Fibroblast of villous mesenchyme (primary cell): Measurements from ENCODE around the gene PTPRU. TPM values are rescaled to one million over a fixed set of nuclear protein-coding genes. Genes with fewer than 3 reads are reported as not detected.
A peak's percentile ranks its signal among the peaks of the same experiment; 100 is the strongest.

Source experiments
- DNase-seq: peaks from one replicate; pipeline ENCODE4 v3.0.0-alpha.2; 2010; ENCODE audit warnings: low read depth
- H3K4me3 ChIP-seq: 2 replicates; pipeline ENCODE4 v1.5.1; 2011; ENCODE audit warnings: low read depth, mild to moderate bottlenecking, low read length
- total RNA-seq: library from RNA; depleted of rRNA; stranded (reverse); fragments of >200 nt; gene quantifications from 2 replicates; pipeline ENCODE4 v1.2.3, GENCODE V29; 2012
- TF ChIP-seq, protein P1 (sequence below): IDR thresholded peaks from 2 replicates; pipeline ENCODE4 v1.5.1; 2012; ENCODE audit warnings: low read depth, mild to moderate bottlenecking, low read length; ENCODE audit not compliant: insufficient read depth

Gene PTPRU
- total RNA-seq, 1 donor: 6.9 TPM

DNA sequence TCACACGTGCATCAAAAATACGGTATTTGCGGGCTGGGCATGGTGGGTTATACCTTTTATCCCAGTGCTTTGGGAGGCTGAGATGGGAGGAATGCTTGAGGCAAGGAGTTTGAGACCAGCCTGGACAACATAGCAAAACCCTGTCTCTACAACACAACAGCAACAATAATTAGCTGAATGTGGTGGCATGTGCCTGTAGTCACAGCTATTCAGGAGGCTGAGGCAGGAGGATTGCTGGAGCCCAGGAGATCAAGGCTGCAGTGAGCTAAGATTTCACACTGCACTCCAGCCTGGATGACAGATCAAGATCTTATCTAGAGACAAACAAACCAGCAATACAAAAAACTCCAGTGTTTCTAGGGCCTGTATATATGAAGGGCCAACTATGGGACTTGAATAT is 30.6 kb downstream of the PTPRU start:
- H3K4me3 ChIP-seq: no peak overlapping the region
- TF ChIP-seq, protein P1, sequence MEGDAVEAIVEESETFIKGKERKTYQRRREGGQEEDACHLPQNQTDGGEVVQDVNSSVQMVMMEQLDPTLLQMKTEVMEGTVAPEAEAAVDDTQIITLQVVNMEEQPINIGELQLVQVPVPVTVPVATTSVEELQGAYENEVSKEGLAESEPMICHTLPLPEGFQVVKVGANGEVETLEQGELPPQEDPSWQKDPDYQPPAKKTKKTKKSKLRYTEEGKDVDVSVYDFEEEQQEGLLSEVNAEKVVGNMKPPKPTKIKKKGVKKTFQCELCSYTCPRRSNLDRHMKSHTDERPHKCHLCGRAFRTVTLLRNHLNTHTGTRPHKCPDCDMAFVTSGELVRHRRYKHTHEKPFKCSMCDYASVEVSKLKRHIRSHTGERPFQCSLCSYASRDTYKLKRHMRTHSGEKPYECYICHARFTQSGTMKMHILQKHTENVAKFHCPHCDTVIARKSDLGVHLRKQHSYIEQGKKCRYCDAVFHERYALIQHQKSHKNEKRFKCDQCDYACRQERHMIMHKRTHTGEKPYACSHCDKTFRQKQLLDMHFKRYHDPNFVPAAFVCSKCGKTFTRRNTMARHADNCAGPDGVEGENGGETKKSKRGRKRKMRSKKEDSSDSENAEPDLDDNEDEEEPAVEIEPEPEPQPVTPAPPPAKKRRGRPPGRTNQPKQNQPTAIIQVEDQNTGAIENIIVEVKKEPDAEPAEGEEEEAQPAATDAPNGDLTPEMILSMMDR: no peak
- no peak for DNase-seq

DNA sequence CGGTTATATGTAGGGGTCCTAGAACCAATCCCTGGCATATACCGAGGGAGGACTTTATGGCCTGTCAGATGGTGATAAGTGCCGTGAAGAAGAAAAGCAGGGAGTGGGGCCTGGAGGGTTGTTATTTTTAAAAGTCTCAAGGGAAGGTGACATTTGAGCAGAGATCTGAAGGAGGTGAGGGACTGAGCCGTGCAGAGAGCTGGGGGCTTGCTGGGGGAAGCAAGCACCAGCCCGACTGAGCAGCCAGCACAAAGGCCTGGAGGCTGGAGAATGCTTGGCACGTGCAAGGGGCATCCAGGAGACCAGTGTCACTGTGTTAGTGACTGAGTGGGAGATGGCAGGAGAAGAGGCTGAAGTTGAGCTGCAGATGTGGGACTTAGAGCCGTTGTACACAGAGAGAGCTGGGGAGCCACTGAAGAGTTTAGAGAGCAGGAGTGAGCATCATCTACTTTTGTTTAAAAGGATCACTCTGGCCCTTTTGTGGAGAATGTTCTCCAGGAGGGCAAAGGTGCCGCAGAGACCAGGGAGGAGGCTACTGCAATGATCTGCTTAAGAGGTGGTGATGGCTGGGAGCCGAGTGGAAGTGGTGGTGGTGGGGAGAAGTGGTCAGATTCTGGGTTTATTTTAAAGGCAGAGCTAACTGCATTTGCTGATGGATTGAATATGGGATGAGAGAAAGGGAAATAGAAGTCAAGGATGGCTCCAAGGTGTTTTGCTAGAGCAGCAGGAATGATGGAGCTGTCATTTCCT is 31.2 kb downstream of the PTPRU start:
- DNase-seq: no peak
- TF ChIP-seq, protein P1: no peak
- H3K4me3 ChIP-seq: no peak overlapping the region

DNA sequence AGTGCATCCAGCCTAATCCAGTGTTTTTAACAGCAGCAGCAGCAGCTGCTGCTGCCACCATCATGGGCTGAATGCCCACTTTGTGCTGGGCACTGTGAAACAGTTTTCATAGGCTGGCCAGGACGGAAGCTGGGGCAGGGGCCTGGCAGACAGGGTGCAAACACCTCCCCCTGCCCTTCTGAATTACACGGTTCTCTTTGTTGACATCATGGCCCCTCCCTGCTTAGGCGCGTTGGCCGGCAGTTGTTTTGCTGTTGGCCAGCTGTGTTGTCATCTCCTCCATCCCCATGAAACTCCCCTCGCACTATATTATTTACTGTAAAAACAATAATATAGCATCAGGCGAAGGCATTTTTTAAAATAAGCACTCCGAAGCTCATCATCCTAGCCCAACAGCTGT is 33.1 kb downstream of the PTPRU start:
- DNase-seq: peak; percentile 40
- no peak overlapping the region for H3K4me3 ChIP-seq
- TF ChIP-seq, protein P1: no peak

DNA sequence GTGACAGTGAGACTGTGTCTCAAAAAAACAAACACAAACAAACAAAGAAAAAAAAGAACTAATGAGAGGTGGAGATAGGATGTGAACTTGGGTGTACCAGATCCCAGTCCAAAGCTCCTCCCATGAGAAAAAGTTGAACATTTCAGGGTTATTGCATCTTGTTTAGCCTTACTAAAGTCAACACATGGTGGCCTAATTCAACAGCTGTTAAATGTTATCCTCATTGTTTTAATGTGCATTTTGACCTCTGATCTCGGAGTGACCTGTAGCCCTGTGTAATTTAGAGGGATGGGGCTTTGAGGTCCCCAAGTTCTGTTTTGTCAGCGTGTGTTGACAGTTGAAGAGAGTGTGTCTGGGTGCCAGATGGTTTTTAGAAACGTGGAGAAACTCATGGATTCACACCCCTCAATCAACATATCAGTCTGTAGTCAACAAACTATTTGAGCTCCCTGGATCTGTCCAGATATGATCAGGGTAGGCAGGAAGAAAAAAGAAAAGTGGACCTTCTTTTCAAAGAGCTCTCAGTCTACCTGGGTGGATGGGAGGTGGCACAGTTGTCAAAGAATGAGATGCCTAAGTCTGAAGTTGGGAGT is 34.7 kb downstream of the PTPRU start:
- TF ChIP-seq, protein P1: no peak
- H3K4me3 ChIP-seq: no peak overlapping the region
- peak; percentile 77 for DNase-seq

DNA sequence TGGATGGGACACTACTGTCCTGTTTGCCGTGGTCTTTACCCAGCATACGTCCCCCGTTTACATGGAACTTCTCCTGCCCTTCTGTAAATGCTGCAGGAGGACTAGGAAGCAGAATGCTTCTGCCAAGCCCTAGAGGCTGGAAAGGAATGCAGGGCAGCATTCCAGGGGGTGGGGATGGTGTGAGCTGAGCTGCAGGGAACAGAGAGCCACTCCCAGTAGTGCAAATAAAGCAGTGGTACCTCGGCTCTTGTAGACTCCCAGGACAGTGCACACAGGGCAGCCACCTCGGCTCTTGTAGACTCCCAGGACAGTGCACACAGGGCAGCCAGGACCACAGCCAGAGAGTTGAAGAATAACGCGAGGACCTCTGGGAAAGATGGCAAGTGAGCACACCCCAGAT is 35.4 kb downstream of the PTPRU start:
- TF ChIP-seq, protein P1: no peak
- peak; percentile 60 for DNase-seq
- H3K4me3 ChIP-seq: no peak overlapping the region

DNA sequence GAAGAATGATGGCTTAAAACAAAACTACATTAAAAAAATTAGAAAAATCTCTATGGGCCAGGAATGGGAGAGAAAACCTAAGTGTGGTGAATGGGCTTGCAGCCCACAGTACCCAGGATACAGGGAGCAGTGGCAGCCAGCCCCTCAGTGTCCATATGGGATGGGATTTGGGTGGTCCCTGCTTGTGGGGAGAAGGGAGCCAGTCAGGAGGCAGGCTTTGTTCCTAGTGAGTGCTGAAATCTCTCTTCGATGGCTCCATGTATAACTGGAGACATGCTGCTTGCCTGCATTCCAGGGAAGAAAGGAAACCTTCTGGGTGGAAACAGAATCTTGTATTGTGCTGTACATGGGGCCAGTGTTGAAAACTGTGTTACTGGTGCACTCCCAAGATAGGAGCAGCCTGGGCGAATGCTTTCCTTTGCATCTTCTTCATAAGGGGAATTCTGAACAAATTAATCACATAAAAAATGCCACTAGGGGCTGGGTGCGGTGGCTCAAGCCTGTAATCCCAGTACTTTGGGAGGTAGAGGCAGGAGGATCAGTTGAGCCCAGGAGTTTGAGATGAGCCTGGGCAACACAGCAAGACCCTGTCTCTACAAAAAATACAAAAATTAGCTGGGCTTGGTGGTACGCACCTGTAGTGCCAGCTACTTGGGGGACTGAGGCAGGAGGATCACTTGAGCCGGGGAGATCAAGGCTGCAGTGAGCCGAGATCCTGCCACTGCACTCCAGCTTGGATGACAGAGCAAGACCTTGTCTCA is 36.0 kb downstream of the PTPRU start:
- TF ChIP-seq, protein P1: no peak
- H3K4me3 ChIP-seq: no peak overlapping the region
- DNase-seq: no peak
